ENCODE measurements around the gene DMD. TPM values are rescaled to one million over a fixed set of nuclear protein-coding genes. Genes with fewer than 3 reads are reported as not detected.

DMD gene
- total RNA-seq, 1 experiment from 2014 or later = 2.2 TPM

DNA sequence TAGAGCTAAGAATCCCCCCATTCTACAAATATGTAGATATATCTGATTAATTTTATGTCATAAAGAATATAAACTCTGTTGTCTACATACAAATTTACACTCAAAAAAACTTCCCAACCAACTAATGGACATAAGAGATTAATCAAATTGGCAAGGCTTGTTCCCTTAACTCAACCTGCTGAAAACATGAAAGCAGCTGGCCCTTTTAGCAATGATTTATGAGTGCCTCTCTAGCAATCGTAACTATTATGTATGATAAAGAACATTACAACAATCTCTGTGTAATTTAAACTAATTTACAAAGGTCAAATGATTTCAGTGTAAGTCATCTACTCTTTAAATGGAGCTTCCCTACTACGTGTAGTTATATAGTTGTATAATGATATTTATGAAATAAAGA lies 2056.4 kb downstream of the DMD start:
- Histone ChIP-seq H3K27ac (ENCODE audit: low read length) (no peak overlapping the region), H3K27me3 (ENCODE audit: control insufficient read depth, insufficient read depth, low read length) (no peaks in the 10 kb centered on the region), H3K4me3 (ENCODE audit: low read depth in 2 of 2, low read length in 2 of 2) (no peak overlapping the region), H3K9me3 (ENCODE audit: control insufficient read depth, insufficient read depth, low read depth, low read length) (no peaks in the 10 kb centered on the region), H3K36me3 (ENCODE audit: control insufficient read depth, insufficient read depth, low read length) (no peaks in the 10 kb centered on the region), H3K4me1 (ENCODE audit: control insufficient read depth, insufficient read depth, low read length) (no peaks in the 10 kb centered on the region)
- no peak for ATAC-seq
- ChIA-PET POLR2A (interaction anchor here (0.6 kb wide), 1 partner anchor 439 kb away, joined by 13 read pairs; no protein-coding TSS in a partner anchor), CTCF (no interaction called here)
- in situ Hi-C loops (cut with HindIII; ENCODE audit: low pct_unique_long_range_greater_than_20kb, low sequenced_read_pairs) = no loop called here
- DNase-seq (ENCODE audit: low read depth, low spot score) = no peak
- intact Hi-C loops (cut with micrococcal nuclease; ENCODE audit: unreplicated experiment) = no loop called here
- TF ChIP-seq, protein P1, sequence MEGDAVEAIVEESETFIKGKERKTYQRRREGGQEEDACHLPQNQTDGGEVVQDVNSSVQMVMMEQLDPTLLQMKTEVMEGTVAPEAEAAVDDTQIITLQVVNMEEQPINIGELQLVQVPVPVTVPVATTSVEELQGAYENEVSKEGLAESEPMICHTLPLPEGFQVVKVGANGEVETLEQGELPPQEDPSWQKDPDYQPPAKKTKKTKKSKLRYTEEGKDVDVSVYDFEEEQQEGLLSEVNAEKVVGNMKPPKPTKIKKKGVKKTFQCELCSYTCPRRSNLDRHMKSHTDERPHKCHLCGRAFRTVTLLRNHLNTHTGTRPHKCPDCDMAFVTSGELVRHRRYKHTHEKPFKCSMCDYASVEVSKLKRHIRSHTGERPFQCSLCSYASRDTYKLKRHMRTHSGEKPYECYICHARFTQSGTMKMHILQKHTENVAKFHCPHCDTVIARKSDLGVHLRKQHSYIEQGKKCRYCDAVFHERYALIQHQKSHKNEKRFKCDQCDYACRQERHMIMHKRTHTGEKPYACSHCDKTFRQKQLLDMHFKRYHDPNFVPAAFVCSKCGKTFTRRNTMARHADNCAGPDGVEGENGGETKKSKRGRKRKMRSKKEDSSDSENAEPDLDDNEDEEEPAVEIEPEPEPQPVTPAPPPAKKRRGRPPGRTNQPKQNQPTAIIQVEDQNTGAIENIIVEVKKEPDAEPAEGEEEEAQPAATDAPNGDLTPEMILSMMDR (IDR thresholded peaks at IDR 0.05) = no peak
- TF ChIP-seq TCF7L2 (IDR thresholded peaks at IDR 0.05; ENCODE audit: low read depth, low read length) (no peak), SIN3A (IDR thresholded peaks at IDR 0.05; ENCODE audit: borderline replicate concordance, insufficient read depth, low read depth, low read length) (no peak), POLR2AphosphoS5 (IDR thresholded peaks at IDR 0.05; ENCODE audit: low read depth, low read length) (no peak)
- BruUV-seq (replicated peaks) = no TSS peak

DNA sequence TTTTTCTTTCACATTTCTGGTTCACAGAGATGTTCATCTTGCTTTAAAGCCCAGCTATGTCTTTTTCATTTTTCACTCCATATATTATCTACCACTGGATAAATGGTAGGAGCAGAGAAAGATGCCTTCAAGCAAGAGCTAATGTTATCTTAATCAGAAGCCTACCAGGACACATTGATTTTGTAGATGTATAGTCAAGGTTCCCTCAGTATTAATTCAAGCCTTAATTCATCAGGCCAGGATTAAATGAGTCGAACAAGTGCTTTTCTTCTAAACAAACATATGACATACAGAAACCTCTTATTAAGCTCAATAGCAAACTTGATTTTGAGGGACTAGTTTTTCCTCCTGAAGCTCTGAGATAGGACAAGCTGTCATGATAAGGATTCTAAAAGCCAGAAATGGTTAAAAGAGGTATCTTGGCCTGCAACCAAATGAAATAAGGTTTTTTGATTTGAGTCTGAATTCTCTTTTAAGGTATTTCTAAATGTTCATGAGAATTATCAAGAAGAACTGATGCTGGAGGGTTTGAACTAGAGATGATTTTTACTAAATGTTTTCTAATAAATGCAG lies 2057.8 kb downstream of the DMD start:
- no peak overlapping the region for H3K4me3 ChIP-seq (ENCODE audit: low read depth in 2 of 2, low read length in 2 of 2)
- ChIA-PET POLR2A (no interaction called here), CTCF (no interaction called here)
- no peaks in the 10 kb centered on the region for H3K27me3 ChIP-seq (ENCODE audit: control insufficient read depth, insufficient read depth, low read length)
- H3K4me1 ChIP-seq (ENCODE audit: control insufficient read depth, insufficient read depth, low read length) = no peaks in the 10 kb centered on the region
- H3K9me3 ChIP-seq (ENCODE audit: control insufficient read depth, insufficient read depth, low read depth, low read length) = no peaks in the 10 kb centered on the region
- intact Hi-C loops (cut with micrococcal nuclease; ENCODE audit: unreplicated experiment) = no loop called here
- no peak overlapping the region for H3K27ac ChIP-seq (ENCODE audit: low read length)
- no peaks in the 10 kb centered on the region for H3K36me3 ChIP-seq (ENCODE audit: control insufficient read depth, insufficient read depth, low read length)
- BruUV-seq (replicated peaks) = no TSS peak
- DNase-seq (ENCODE audit: low read depth, low spot score) = no peak
- in situ Hi-C loops (cut with HindIII; ENCODE audit: low pct_unique_long_range_greater_than_20kb, low sequenced_read_pairs) = no loop called here
- no peak for TF ChIP-seq SIN3A (IDR thresholded peaks at IDR 0.05; ENCODE audit: borderline replicate concordance, insufficient read depth, low read depth, low read length)
- no peak for TF ChIP-seq TCF7L2 (IDR thresholded peaks at IDR 0.05; ENCODE audit: low read depth, low read length)
- TF ChIP-seq, protein P2, sequence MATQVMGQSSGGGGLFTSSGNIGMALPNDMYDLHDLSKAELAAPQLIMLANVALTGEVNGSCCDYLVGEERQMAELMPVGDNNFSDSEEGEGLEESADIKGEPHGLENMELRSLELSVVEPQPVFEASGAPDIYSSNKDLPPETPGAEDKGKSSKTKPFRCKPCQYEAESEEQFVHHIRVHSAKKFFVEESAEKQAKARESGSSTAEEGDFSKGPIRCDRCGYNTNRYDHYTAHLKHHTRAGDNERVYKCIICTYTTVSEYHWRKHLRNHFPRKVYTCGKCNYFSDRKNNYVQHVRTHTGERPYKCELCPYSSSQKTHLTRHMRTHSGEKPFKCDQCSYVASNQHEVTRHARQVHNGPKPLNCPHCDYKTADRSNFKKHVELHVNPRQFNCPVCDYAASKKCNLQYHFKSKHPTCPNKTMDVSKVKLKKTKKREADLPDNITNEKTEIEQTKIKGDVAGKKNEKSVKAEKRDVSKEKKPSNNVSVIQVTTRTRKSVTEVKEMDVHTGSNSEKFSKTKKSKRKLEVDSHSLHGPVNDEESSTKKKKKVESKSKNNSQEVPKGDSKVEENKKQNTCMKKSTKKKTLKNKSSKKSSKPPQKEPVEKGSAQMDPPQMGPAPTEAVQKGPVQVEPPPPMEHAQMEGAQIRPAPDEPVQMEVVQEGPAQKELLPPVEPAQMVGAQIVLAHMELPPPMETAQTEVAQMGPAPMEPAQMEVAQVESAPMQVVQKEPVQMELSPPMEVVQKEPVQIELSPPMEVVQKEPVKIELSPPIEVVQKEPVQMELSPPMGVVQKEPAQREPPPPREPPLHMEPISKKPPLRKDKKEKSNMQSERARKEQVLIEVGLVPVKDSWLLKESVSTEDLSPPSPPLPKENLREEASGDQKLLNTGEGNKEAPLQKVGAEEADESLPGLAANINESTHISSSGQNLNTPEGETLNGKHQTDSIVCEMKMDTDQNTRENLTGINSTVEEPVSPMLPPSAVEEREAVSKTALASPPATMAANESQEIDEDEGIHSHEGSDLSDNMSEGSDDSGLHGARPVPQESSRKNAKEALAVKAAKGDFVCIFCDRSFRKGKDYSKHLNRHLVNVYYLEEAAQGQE (IDR thresholded peaks at IDR 0.05; ENCODE audit: insufficient read depth in 1 of 2, low read depth in 2 of 2, low read length in 1 of 2) = no peak
- no peak for TF ChIP-seq POLR2AphosphoS5 (IDR thresholded peaks at IDR 0.05; ENCODE audit: low read depth, low read length)
- TF ChIP-seq, protein P1 (IDR thresholded peaks at IDR 0.05) = no peak
- ATAC-seq = no peak

Measured in Panc1 (cell line).